GM18909 (cell line): ENCODE measurements around the gene SPINK6.

Experiments used
- ATAC-seq: cut with Tn5 transposase; IDR thresholded peaks from one replicate; pipeline ENCODE4 v1.9.1; 2021; ENCODE audit warnings: mild to moderate bottlenecking; ENCODE audit not compliant: unreplicated experiment, poor library complexity

Gene SPINK6

GRCh38 chr5:148202531-148203203, at the start of gene SPINK6:
Gene SPINK6, plus strand, starts transcription at chr5:148203042. Its CDS starts 55 bp downstream, at chr5:148203097.
- no peak for ATAC-seq

DNA sequence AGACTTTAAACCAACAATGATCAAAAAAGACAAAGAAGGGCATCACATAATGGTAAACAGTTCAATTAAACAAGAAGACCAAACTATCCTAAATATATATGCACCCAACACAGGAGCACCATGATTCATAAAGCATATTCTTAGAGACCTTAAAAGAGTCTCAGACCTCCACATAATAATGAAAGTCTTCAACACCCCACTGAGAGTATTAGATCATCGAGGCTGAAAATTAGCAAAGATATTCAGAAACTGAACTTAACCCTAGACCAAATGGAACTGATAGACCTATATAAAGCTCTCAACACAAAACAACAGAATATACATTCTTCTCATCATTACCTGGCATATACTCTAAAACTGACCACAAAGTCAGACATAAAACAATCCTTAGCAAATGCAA, 46.2 kb upstream of the SPINK6 start:
- no peak for ATAC-seq

DNA sequence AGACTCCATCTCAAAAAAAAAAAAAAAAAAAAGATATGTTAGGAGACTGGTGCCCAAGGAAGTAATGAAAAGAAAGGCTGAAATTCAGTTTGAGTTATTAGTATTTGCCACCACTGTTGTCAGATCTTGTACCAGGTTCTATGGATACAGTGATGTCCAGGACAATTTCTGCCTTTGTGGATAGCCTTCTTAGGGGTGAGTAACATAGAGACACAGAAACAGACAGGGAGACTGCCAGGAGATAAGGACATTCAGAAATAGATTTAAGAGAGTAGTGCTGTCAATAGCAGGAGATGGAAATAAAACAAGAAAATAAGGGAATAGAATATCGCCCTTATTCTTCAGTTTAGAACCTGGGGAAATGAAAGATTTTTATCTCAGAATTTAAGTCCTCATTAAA, 40.8 kb upstream of the SPINK6 start:
- ATAC-seq: no peak

- ATAC-seq: no peak
These were observed 39.5 kb upstream of the SPINK6 start for GRCh38 chr5:148163345-148163744.

DNA sequence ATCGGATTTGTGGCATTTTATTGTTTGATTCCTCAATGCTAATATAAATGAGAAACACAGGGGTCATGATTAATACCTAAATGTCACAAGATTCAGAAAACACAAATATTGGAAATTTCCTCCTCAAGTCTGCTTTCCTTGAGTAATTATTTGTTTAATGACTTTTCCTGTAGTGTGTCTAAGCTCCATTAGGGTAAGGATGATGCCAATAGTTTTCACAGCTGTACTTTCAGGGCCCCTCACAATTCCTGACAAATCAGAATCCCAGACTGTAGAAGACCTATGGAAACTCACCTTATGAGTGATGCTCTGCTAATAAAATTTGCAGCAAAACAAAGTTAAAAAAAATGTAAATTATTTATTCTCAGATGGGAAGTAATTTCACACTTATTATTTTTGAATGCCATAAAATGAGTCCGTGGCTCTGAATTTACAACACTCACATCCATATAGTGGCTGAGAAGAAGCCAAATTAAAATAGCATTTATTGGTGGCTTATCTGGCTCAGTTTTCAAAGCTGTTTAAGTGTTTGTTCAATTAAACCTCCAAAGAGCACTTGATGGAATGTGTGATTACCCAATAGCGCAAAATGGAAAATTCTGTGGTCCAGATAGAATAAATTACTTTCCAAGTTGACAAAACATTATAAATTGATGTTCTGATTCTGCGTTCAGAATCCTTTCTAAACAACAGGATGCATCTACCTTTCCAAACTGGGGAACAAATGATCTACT, 36.1 kb upstream of the SPINK6 start:
- ATAC-seq: no peak

GRCh38 chr5:148168246-148168645, 34.6 kb upstream of the SPINK6 start, which contains the start of gene SPINK14:
Gene SPINK14, plus strand, starts transcription at chr5:148168546. Its CDS starts 1,187 bp downstream, at chr5:148169733.
- ATAC-seq: no peak

GRCh38 chr5:148172377-148172776, 30.5 kb upstream of the SPINK6 start:
- ATAC-seq: no peak

- no peak for ATAC-seq
These were observed 26.4 kb upstream of the SPINK6 start for GRCh38 chr5:148176480-148176879.

GRCh38 chr5:148177207-148177606, 25.6 kb upstream of the SPINK6 start:
- ATAC-seq: no peak

DNA sequence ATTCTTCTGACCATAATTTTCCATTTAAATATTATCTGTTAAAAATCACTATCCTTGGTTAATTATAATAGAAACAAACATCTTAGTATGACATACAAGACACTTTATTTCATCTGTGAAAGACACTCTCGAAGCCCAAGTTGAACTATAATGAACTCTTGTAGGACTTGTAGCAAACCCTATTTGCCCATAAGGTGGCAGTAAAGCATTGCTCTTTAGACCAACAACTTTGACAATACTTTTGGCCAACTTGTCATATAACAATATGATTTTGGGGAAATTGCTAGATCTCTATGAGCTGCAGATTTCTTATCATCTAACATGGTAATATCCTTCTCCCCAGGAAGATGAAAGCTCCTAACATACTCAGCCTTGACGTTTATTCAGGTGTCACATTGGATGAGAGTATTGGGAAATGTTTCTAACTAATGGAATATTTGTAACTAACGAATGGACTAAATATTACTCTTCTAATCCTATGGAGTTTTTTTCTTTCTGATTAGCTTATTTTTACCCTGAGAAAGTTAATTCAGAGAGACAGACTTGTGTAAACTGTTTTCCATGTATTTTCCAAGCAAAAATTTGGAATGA, 23.5 kb upstream of the SPINK6 start:
- peak; percentile 75 for ATAC-seq

DNA sequence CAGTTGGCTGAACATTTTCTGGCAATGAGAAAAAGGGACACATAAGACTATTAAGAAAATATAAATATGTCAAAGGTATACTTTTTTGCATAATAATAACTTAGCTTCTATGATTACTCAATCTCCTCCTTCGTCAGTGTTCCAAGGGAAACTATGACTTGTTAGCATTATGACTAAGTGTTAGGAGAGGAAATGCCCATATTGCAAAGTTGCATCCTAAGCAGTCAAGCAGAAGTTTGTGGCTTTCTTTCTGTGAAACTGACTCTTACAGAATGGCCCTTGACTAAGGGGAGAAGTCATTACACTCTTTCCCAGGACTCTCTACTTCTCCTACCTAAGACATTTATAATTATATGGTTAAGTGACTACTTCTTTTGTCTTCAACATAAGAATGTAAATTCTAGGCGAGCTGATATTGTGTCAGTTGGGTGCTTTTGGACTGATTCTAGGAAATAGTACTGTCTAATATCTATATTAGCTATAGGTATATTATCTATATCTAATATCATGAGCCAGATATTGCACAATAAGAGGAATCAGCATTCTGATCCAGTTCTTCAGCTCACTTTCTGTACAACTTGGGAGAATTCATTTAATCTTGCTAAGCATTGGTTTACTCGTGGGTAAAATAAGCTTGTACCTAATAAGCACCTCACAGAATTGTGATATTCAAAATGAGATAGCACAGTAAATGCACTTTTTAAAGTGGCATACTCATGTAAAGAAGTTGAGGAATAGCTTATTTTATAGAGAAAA, 16.4 kb upstream of the SPINK6 start:
- ATAC-seq: no peak

- ATAC-seq: no peak
These were observed 11.8 kb upstream of the SPINK6 start for GRCh38 chr5:148191010-148191409.

GRCh38 chr5:148193202-148193601, 9.6 kb upstream of the SPINK6 start:
- ATAC-seq: no peak

GRCh38 chr5:148201151-148201550, 1.7 kb upstream of the SPINK6 start:
- no peak for ATAC-seq

- no peak for ATAC-seq
These were observed 2.4 kb downstream of the SPINK6 start for GRCh38 chr5:148205044-148205806.

DNA sequence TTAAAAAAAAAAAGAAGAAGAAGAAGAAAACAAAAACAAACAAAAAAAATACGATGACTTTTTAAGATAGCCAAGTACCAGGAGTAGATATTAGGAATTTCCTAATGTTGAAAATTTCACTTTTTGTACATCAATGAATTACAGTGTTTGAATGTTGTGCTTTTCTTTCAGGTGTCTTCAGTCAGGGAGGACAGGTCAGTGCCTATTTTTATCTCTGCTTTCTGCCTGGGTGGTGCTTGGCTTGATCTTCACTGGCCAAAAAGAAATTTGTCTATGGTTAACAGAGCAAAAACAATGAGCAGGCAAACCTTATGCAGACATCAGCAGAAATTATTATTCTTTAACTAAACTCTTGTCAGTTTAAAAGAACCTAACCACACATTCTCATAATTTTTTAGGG, 3.0 kb downstream of the SPINK6 start:
- ATAC-seq: no peak

- no peak for ATAC-seq
These were observed 3.8 kb downstream of the SPINK6 start for GRCh38 chr5:148206620-148207019.

- ATAC-seq: no peak
These were observed 5.4 kb downstream of the SPINK6 start for GRCh38 chr5:148208226-148208625.

- no peak for ATAC-seq
These were observed 6.4 kb downstream of the SPINK6 start for GRCh38 chr5:148209151-148209770.
